Esophagus squamous epithelium (tissue), 5 donors: Measurements from ENCODE around the gene SEC31B. TPM values are rescaled to one million over a fixed set of nuclear protein-coding genes. Genes with fewer than 3 reads are reported as not detected.

Source experiments
- DNase-seq: peaks from one replicate; lab custom pipeline; 2025; lab: John Stamatoyannopoulos, UW
- H3K27ac ChIP-seq, 4 donors: fragments of 200-600 bp; sonication (generic); one replicate each; pipeline ENCODE4 v1.5.1; 2016 to 2019; ENCODE audit warnings: mild to moderate bottlenecking in 1 of 4
- H3K27me3 ChIP-seq, 4 donors: fragments of 200-600 bp; sonication (generic); 1 replicate in 3 of 4; 2 replicates in 1 of 4; pipeline versions ENCODE4 v1.5.1 to v1.6.0; 2017 to 2021; ENCODE audit warnings: antibody characterized with exemption in 1 of 4
- H3K36me3 ChIP-seq, 3 donors: fragments of 200-600 bp; sonication (generic); one replicate each; pipeline ENCODE4 v1.5.1; 2016 to 2019
- H3K4me1 ChIP-seq, 3 donors: fragments of 200-600 bp; sonication (generic); one replicate each; pipeline ENCODE4 v1.5.1; 2017 to 2019
- H3K4me3 ChIP-seq, 4 donors: fragments of 200-600 bp; sonication (generic); 1 replicate in 3 of 4; 2 replicates in 1 of 4; pipeline ENCODE4 v1.5.1; 2016 to 2019; ENCODE audit warnings: mild to moderate bottlenecking in 2 of 4, moderate library complexity in 1 of 4
- H3K9me3 ChIP-seq, 3 donors: fragments of 200-600 bp; sonication (generic); one replicate each; pipeline ENCODE4 v1.5.1; 2016 to 2019
- POLR2A ChIP-seq, 4 donors: fragments of 450-650 bp; IDR thresholded peaks; one replicate each; pipeline ENCODE4 v1.6.1; 2017; ENCODE audit warnings: antibody characterized with exemption in 4 of 4, mild to moderate bottlenecking in 4 of 4, moderate library complexity in 3 of 4
- WGBS, 2 donors: methylation state at CpG; one replicate each; pipeline ENCODE4 v1.1.5; 2018; 5-methylcytosine and 5-hydroxymethylcytosine counted together
- intact Hi-C: fragments of 100-400 bp; cut with DNase I; formaldehyde crosslinking; loops from one replicate; pipeline ENCODE4 v1.15.0; 2022
- total RNA-seq, 4 donors: library from RNA; depleted of rRNA; stranded (reverse); fragments of >200 nt; gene quantifications; one replicate each; pipeline ENCODE4 v1.1.0, GENCODE V29; 2016
- TF ChIP-seq, protein P1 (sequence below), 6 experiments: fragments of 450-650 bp in 4 of 6; fragments of 200-600 bp in 2 of 6; sonication (generic) in 2 of 6; IDR thresholded peaks; one replicate each; pipeline ENCODE4 v1.5.1; 2016 to 2019; ENCODE audit warnings: antibody characterized with exemption in 6 of 6, mild to moderate bottlenecking in 4 of 6, moderate library complexity in 4 of 6
- donor health status: DM: yes; HTN: yes; CAD: no.

SEC31B gene
- total RNA-seq, 4 donors from 2014 or later = 0.85 to 7.1 (median 2.5) TPM

DNA sequence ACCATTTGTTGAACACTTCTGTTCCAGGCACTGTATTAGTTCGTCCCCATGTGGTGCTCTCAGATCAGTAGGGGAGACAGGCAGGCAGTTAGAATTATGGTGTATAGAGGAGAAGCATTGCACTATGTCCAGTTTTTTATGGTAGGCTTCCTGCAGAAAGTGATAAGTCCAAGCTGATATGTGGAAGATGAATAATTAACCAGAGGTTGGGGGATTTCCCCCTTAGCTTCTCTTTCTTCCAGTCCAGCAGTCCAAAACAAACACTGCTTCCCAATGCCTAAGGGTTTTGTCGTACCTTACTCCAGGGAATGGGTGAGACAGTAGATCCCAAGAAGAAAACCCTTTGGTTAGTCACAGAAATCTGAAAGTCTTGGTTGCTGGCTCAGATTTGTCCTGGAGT, 35.2 kb upstream of the SEC31B start:
- Histone ChIP-seq H3K36me3 (peaks cover 0 to 93% (median 0%) of the 10 kb centered on the region in 3 donors), H3K9me3 (no peaks in the 10 kb centered on the region), H3K4me1 (no peaks in the 10 kb centered on the region), H3K27ac (no peak overlapping the region), H3K4me3 (no peak overlapping the region), H3K27me3 (no peaks in the 10 kb centered on the region)
- intact Hi-C loops = no loop called here
- no peak for DNase-seq
- TF ChIP-seq POLR2A (IDR thresholded peaks at IDR 0.05) = no peak
- TF ChIP-seq, protein P1, sequence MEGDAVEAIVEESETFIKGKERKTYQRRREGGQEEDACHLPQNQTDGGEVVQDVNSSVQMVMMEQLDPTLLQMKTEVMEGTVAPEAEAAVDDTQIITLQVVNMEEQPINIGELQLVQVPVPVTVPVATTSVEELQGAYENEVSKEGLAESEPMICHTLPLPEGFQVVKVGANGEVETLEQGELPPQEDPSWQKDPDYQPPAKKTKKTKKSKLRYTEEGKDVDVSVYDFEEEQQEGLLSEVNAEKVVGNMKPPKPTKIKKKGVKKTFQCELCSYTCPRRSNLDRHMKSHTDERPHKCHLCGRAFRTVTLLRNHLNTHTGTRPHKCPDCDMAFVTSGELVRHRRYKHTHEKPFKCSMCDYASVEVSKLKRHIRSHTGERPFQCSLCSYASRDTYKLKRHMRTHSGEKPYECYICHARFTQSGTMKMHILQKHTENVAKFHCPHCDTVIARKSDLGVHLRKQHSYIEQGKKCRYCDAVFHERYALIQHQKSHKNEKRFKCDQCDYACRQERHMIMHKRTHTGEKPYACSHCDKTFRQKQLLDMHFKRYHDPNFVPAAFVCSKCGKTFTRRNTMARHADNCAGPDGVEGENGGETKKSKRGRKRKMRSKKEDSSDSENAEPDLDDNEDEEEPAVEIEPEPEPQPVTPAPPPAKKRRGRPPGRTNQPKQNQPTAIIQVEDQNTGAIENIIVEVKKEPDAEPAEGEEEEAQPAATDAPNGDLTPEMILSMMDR (IDR thresholded peaks at IDR 0.05) = no peak
- WGBS, 2 donors = 85 to 97% methylated on average over 2 of the region's 2 CpGs

DNA sequence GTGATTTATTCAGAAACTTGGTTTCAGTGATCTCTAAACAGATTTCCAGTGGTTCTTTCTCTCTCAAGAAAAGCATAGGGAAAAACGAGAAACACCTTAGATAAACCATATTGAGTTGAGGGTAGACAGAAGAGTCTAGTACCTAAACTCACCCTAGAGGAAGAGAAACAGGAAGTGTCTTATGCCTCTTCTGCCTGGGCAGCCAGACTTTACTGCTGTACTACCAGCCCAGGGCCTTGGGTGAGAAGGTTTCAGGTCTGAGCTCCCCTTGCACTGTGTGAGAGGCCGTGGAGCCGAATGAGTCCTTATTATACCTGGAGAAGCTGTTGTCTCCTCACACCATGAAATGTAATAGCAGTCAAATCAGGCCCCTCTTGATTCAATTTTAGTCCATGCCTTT, 34.3 kb upstream of the SEC31B start:
- H3K27me3 ChIP-seq = no peaks in the 10 kb centered on the region
- H3K9me3 ChIP-seq = no peaks in the 10 kb centered on the region
- DNase-seq = no peak
- no peak overlapping the region for H3K4me3 ChIP-seq
- 88 to 90% methylated on average over 3 of the region's 3 CpGs for WGBS, 2 donors
- H3K27ac ChIP-seq = no peak overlapping the region
- TF ChIP-seq, protein P1 (IDR thresholded peaks at IDR 0.05) = no peak
- no peak for TF ChIP-seq POLR2A (IDR thresholded peaks at IDR 0.05)
- peaks cover 0 to 94% (median 7%) of the 10 kb centered on the region in 3 donors for H3K36me3 ChIP-seq
- intact Hi-C loops = no loop called here
- no peaks in the 10 kb centered on the region for H3K4me1 ChIP-seq

DNA sequence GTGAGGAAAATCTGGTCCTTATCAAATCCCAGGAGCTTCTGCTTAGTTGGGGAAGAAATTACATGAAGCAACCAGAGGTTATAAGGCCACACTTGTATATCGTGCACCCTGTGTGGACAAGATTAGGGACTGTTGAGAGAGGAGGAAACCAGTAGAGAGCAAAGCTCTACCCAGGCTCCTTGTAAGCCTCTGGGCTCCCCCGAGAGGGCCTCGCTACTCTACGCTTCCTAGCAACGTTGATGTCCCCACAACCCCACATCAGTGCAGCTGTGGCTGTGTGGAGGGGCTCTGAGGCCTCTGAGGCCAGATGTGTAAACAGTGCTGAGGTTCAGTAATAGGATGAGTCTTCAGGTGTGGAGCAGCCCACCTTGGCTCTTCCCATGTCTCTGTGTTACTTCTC, 32.1 kb upstream of the SEC31B start:
- 87 to 89% methylated on average over 4 to 5 of the region's 5 CpGs for WGBS, 2 donors
- Histone ChIP-seq H3K4me1 (no peaks in the 10 kb centered on the region), H3K36me3 (peaks cover 6 to 95% (median 28%) of the 10 kb centered on the region in 3 donors), H3K4me3 (no peak overlapping the region), H3K9me3 (no peaks in the 10 kb centered on the region), H3K27ac (no peak overlapping the region), H3K27me3 (no peaks in the 10 kb centered on the region)
- TF ChIP-seq, protein P1 (IDR thresholded peaks at IDR 0.05) = no peak
- TF ChIP-seq POLR2A (IDR thresholded peaks at IDR 0.05) = no peak
- intact Hi-C loops = no loop called here
- DNase-seq = no peak

DNA sequence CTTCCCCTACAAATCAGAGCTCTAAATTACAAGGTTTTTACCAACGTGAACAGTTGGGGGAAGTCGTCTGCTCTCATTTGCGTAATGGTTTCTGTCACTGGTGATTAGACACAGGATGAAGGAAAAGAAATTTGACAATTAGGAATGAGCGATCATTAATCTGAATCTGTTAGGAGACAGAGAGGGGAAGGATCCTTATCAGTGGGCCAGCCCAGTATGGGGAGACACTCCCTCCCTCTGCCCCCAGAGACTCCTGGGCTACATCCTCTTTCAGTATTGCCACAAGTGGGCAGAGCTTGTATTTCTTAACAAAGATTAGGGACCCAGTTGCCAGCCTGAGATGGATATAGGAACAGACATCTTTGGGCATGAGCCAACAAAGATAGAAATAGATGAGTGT, 31.5 kb upstream of the SEC31B start:
- H3K27ac ChIP-seq = no peak overlapping the region

DNA sequence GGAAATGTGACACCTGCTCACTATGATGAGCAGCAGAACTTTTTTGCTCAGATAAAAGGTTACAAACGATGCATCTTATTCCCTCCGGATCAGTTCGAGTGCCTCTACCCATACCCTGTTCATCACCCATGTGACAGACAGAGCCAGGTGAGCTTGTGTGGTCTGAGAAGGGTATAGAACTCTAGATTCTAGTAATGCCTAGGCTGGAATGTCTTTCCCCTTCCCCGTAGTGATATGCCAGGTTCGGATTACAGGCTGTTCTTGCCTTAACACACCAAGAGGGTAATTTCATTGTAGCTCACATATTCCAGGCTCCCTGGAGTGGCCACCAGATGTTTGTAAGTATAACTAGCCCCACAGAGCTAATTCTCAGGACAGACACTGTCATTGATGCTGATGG, 25.3 kb upstream of the SEC31B start:
- 88 to 93% methylated on average over 3 to 5 of the region's 5 CpGs for WGBS, 2 donors
- no peak for TF ChIP-seq POLR2A (IDR thresholded peaks at IDR 0.05)
- intact Hi-C loops = no loop called here

More for the DNA sequence above, 31.5 kb upstream of the SEC31B start:
- Histone ChIP-seq H3K4me3 (no peak overlapping the region), H3K9me3 (no peaks in the 10 kb centered on the region), H3K4me1 (no peaks in the 10 kb centered on the region), H3K27me3 (no peaks in the 10 kb centered on the region), H3K36me3 (peaks cover 6 to 95% (median 34%) of the 10 kb centered on the region in 3 donors)
- WGBS, 2 donors = 62 to 80% methylated on average over 3 to 4 of the region's 4 CpGs
- intact Hi-C loops = no loop called here
- DNase-seq = no peak
- TF ChIP-seq, protein P1 (IDR thresholded peaks at IDR 0.05) = no peak
- TF ChIP-seq POLR2A (IDR thresholded peaks at IDR 0.05) = no peak

DNA sequence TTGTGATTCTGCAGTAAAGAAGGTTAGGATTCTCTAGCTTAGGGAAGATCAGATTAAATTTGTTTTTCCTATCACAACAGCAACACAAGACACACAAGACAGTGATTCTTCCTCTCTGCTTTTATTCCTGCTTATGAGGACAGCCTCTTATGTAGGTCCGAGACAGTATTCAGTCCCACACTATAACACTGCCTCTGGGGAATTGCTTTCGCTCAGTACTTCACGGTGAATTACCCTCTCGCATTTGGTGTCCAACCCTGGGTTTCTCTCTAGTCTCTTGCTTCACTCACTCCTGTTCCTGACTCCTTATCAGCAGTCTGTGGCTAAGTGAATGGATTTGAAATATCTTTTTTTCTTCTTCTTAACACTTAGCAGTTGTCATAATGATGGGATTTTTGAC, 17.8 kb upstream of the SEC31B start:
- Histone ChIP-seq H3K27ac (no peak overlapping the region), H3K4me3 (no peak overlapping the region), H3K27me3 (no peaks in the 10 kb centered on the region), H3K9me3 (no peaks in the 10 kb centered on the region), H3K4me1 (peaks cover 9 to 34% (median 16%) of the 10 kb centered on the region in 3 donors), H3K36me3 (peaks cover 0 to 52% (median 14%) of the 10 kb centered on the region in 3 donors)
- WGBS, 2 donors = 90 to 92% methylated on average over 4 of the region's 4 CpGs
- DNase-seq = no peak
- intact Hi-C loops = no loop called here
- no peak for TF ChIP-seq POLR2A (IDR thresholded peaks at IDR 0.05)
- TF ChIP-seq, protein P1 (IDR thresholded peaks at IDR 0.05) = no peak

More for the DNA sequence above, 25.3 kb upstream of the SEC31B start:
- Histone ChIP-seq H3K27ac (no peak overlapping the region), H3K4me1 (no peaks in the 10 kb centered on the region), H3K9me3 (no peaks in the 10 kb centered on the region), H3K4me3 (no peak overlapping the region), H3K27me3 (no peaks in the 10 kb centered on the region), H3K36me3 (peaks cover 6 to 100% (median 67%) of the 10 kb centered on the region in 3 donors)
- DNase-seq = no peak
